PC-9 (cell line): ENCODE results near the gene HCST. TPM values are rescaled to one million over a fixed set of nuclear protein-coding genes. Genes with fewer than 3 reads are reported as not detected.

Source experiments
- BruUV-seq: library from RNA; stranded (reverse); fragments of 400-500 nt; replicated peaks from 2 replicates; lab custom pipeline; 2021; lab: Mats Ljungman, UMichigan
- CTCF ChIA-PET: fragments of 300-600 bp; sonication (Branson Sonifier 250); formaldehyde crosslinking; loops from one replicate; lab custom pipeline; 2022; ENCODE audit warnings: antibody characterized with exemption; lab: Charles Lee
- POLR2A ChIA-PET: fragments of 300-600 bp; sonication (Branson Sonifier 250); formaldehyde crosslinking; loops from one replicate; lab custom pipeline; 2022; ENCODE audit warnings: antibody characterized with exemption; ENCODE audit not compliant: unreplicated experiment; lab: Charles Lee
- DNase-seq, 2 experiments: peaks; one replicate each; pipeline versions ENCODE4 v3.0.0 to v3.0.0-alpha.2; 2015 to 2022; ENCODE audit warnings: mixed read lengths in 1 of 2
- H2AFZ ChIP-seq: fragments of 200-600 bp; sonication (generic); 2 replicates; pipeline ENCODE4 v1.8.1; 2017; ENCODE audit warnings: antibody characterized with exemption
- H3F3A ChIP-seq: fragments of 200-600 bp; sonication (generic); 2 replicates; pipeline ENCODE4 v1.8.1; 2017; ENCODE audit warnings: antibody characterized with exemption, mild to moderate bottlenecking, low read depth; ENCODE audit not compliant: insufficient read depth
- H3K27ac ChIP-seq: fragments of 200-600 bp; sonication (generic); 2 replicates; pipeline ENCODE4 v1.6.1; 2016; ENCODE audit warnings: mixed run types
- H3K27me3 ChIP-seq: fragments of 200-600 bp; sonication (generic); 2 replicates; pipeline ENCODE4 v1.6.1; 2016; ENCODE audit warnings: low read depth, mixed run types; ENCODE audit not compliant: insufficient read depth
- H3K36me3 ChIP-seq: fragments of 200-600 bp; sonication (generic); 2 replicates; pipeline ENCODE4 v1.6.1; 2016; ENCODE audit warnings: low read depth, mixed run types
- H3K4me1 ChIP-seq: fragments of 200-600 bp; sonication (generic); replicated peaks from 2 replicates; pipeline ENCODE4 v1.6.1; 2016; ENCODE audit warnings: mixed run types; ENCODE audit not compliant: insufficient read depth
- H3K4me2 ChIP-seq: fragments of 200-600 bp; sonication (generic); 2 replicates; pipeline ENCODE4 v1.6.1; 2017; ENCODE audit warnings: mixed run types
- H3K4me3 ChIP-seq: fragments of 200-600 bp; sonication (generic); 2 replicates; pipeline ENCODE4 v1.6.1; 2016; ENCODE audit warnings: mixed run types
- H3K79me2 ChIP-seq: fragments of 200-600 bp; sonication (generic); 2 replicates; pipeline ENCODE4 v1.6.1; 2017; ENCODE audit warnings: low read depth, mixed run types
- H3K9me2 ChIP-seq: fragments of 200-600 bp; sonication (generic); 2 replicates; pipeline ENCODE4 v1.8.1; 2017; ENCODE audit warnings: mild to moderate bottlenecking; ENCODE audit not compliant: insufficient read depth
- H3K9me3 ChIP-seq: fragments of 200-600 bp; sonication (generic); 2 replicates; pipeline ENCODE4 v1.8.1; 2016; ENCODE audit warnings: low read depth; ENCODE audit not compliant: insufficient read depth
- H4K20me1 ChIP-seq: fragments of 200-600 bp; sonication (generic); 2 replicates; pipeline ENCODE4 v1.8.1; 2017; ENCODE audit not compliant: insufficient read depth
- EZH2 ChIP-seq: fragments of 200-600 bp; sonication (generic); IDR thresholded peaks from 2 replicates; pipeline ENCODE4 v1.8.0; 2017; ENCODE audit warnings: antibody characterized with exemption, low read depth
- intact Hi-C: fragments of 100-400 bp; cut with micrococcal nuclease; formaldehyde crosslinking; loops from one replicate; pipeline ENCODE4 v1.10.0; 2022; ENCODE audit not compliant: unreplicated experiment
- total RNA-seq: library from RNA; stranded (reverse); gene quantifications from 2 replicates; pipeline ENCODE4 v1.2.3, GENCODE V29; 2021
- TF ChIP-seq, protein P1 (sequence below): fragments of 200-600 bp; sonication (generic); conservative IDR thresholded peaks from 2 replicates; pipeline ENCODE4 v1.6.1; 2017; ENCODE audit warnings: mixed run types, antibody characterized with exemption, mild to moderate bottlenecking, moderate library complexity

Gene HCST
- total RNA-seq, 1 experiment from 2014 or later: 1.8 TPM

DNA sequence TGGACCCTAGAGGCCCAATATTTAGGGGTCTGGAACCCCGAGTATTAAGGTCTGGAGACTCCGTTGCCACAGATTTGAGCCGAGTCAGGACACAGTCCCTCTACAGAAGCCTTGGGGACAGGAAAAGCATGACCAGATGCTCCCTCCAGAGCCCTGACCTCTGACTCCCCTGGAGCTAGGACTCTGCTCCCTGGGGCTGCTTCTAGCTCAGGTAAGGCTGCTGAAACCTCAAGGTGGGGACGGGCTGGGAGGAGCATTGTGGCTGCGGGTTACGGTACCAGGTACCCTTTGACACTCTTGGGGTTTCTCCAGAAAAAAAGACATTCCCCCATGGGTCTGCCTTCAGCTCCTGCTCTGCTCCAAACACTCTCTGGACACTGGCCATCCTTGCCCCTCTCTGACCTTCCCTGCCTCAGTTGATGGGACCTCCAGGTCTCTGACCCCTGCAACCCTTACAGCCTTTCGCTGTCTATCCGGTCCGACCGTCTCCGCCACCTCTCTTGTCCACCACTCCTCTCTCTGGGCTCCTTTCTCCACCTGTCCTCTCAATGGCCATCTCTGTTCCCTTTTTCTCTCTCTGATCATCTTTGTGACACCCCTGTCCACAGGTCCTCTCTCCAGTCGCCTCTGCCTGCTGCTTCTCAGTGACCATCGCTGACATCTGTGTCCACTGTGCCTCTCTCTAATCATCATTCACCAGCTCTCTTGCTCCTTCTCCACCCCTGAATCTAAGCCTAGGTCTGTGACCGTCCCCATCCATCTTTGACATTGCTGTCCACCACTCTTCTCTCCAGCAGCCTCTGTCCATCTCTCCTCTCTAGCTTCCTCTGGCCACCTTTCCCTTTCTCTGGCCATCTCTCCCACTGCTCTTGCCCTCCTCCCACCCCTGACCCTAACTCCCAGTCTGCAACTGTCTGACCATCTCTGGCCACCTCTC, 35.3 kb downstream of the HCST start:
- Histone ChIP-seq H3F3A (peaks cover 1% of the 10 kb centered on the region; the same call in 1 of the 2 replicates), H2AFZ (no peak overlapping the region), H3K9me3 (no peaks in the 10 kb centered on the region), H3K27me3 (no peaks in the 10 kb centered on the region), H4K20me1 (no peaks in the 10 kb centered on the region; the same call in 1 of the 2 replicates), H3K79me2 (0 out of 2 replicates have a peak, but pooled peaks cover 5% of the 10 kb centered on the region), H3K36me3 (no peaks in the 10 kb centered on the region), H3K9me2 (no peaks in the 10 kb centered on the region), H3K4me3 (peak overlapping the region; percentile 88), H3K4me1 (peaks cover 24% of the 10 kb centered on the region), H3K4me2 (peak overlapping the region; percentile 100), H3K27ac (no peak overlapping the region)
- intact Hi-C loops: loop anchor here (10.0 kb wide), 1 partner anchor 623 kb away; no protein-coding TSS in a partner anchor
- CTCF ChIA-PET: interaction anchor here (0.7 kb wide), 1 partner anchor 116 kb away, joined by 3 read pairs; the partner anchor contains the start of gene THAP8
- DNase-seq: no peak
- TF ChIP-seq, protein P1, sequence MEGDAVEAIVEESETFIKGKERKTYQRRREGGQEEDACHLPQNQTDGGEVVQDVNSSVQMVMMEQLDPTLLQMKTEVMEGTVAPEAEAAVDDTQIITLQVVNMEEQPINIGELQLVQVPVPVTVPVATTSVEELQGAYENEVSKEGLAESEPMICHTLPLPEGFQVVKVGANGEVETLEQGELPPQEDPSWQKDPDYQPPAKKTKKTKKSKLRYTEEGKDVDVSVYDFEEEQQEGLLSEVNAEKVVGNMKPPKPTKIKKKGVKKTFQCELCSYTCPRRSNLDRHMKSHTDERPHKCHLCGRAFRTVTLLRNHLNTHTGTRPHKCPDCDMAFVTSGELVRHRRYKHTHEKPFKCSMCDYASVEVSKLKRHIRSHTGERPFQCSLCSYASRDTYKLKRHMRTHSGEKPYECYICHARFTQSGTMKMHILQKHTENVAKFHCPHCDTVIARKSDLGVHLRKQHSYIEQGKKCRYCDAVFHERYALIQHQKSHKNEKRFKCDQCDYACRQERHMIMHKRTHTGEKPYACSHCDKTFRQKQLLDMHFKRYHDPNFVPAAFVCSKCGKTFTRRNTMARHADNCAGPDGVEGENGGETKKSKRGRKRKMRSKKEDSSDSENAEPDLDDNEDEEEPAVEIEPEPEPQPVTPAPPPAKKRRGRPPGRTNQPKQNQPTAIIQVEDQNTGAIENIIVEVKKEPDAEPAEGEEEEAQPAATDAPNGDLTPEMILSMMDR: no peak
- TF ChIP-seq EZH2: no peak
- no TSS peak for BruUV-seq
- POLR2A ChIA-PET: interaction anchor here (0.6 kb wide), 1 partner anchor 35 kb away, joined by 17 read pairs; no protein-coding TSS in a partner anchor

GRCh38 chr19:35938282-35939224, 36.2 kb downstream of the HCST start:
- H3K27me3 ChIP-seq: no peaks in the 10 kb centered on the region
- no peak overlapping the region for H3K4me3 ChIP-seq
- intact Hi-C loops: loop anchor here (10.0 kb wide), 1 partner anchor 624 kb away; no protein-coding TSS in a partner anchor
- CTCF ChIA-PET: interaction anchor here (0.6 to 0.7 kb wide), 2 partner anchors 117 to 240 kb away, joined by 3 to 4 read pairs; no protein-coding TSS in a partner anchor
- no peak for TF ChIP-seq EZH2
- TF ChIP-seq, protein P1: no peak
- peak overlapping the region; percentile 100 for H3K4me2 ChIP-seq
- no peaks in the 10 kb centered on the region; the same call in 1 of the 2 replicates for H4K20me1 ChIP-seq
- 0 out of 2 replicates have a peak, but pooled peaks cover 5% of the 10 kb centered on the region for H3K79me2 ChIP-seq
- H3K9me2 ChIP-seq: no peaks in the 10 kb centered on the region
- no TSS peak for BruUV-seq
- no peaks in the 10 kb centered on the region; the same call in 1 of the 2 replicates for H3F3A ChIP-seq
- no peak overlapping the region for H2AFZ ChIP-seq
- no peak for DNase-seq
- POLR2A ChIA-PET: interaction anchor here (0.6 kb wide), 1 partner anchor 76 kb away, joined by 5 read pairs; the partner anchor contains the start of gene ALKBH6
- no peaks in the 10 kb centered on the region for H3K9me3 ChIP-seq
- H3K27ac ChIP-seq: no peak overlapping the region
- H3K36me3 ChIP-seq: no peaks in the 10 kb centered on the region
- H3K4me1 ChIP-seq: peaks cover 24% of the 10 kb centered on the region
